ENCODE data around the gene CDH23. TPM values are rescaled to one million over a fixed set of nuclear protein-coding genes. Genes with fewer than 3 reads are reported as not detected.

CDH23 gene
- total RNA-seq, 2 experiments from 2014 or later: 4.7 to 4.9 TPM

GRCh38 chr10:71816421-71816851 is 419.7 kb downstream of the CDH23 start:
- Mint-ChIP-seq H3K4me3 (no peak overlapping the region), H3K27ac (no peak overlapping the region), H3K4me1 (ENCODE audit: low read depth) (peaks cover 15% of the 10 kb centered on the region), H3K36me3 (ENCODE audit: low read depth) (peaks cover 38% of the 10 kb centered on the region), H3K9me3 (ENCODE audit: insufficient read depth) (no peaks in the 10 kb centered on the region), H3K27me3 (ENCODE audit: low read depth) (no peaks in the 10 kb centered on the region)
- ATAC-seq: no peak
- DNase-seq: no peak
- ChIA-PET POLR2A (interaction anchor here (1.1 kb wide), 1 partner anchor 1352 kb away, joined by 3 read pairs; no protein-coding TSS in a partner anchor), CTCF (interaction anchor here (0.8 kb wide), 1 partner anchor 119 kb away, joined by 3 read pairs; no protein-coding TSS in a partner anchor)

DNA sequence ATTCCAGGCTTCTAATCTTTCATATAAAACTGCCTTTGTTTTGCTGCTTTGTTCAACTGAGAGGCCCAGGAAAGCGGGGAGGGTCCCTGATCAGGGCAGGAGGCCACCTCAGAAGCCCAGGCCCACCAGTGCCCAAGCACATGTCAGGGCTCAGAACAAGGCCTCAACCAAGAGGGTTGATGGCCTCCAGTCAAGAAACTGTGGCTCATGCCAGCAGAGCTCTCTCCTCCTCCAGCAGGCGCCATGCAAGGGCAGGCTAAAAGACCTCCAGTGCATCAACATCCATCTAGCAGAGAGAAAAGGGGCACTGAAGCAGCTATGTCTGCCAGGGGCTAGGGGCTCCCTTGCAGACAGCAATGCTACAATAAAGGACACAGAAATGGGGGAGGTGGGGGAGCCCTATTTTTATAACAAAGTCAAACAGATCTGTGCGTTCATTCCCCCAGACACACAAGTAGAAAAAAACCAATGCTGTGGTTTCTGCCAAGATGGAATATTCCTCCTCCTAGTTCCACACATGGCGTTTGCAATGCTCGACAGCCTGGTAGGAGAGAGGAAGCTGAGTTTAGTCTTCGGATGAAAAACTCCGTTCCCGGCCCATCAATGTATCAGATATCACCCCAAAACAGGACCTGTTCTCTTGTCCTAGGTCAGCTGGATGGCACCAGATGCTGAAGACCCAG is 420.4 kb downstream of the CDH23 start:
- peaks cover 17% of the 10 kb centered on the region for H3K4me1 Mint-ChIP-seq (ENCODE audit: low read depth)
- no peak for DNase-seq
- no peak overlapping the region for H3K4me3 Mint-ChIP-seq
- ATAC-seq: no peak
- ChIA-PET CTCF (interaction anchor here (1.0 kb wide), 1 partner anchor 43 kb away, joined by 3 read pairs; no protein-coding TSS in a partner anchor), POLR2A (interaction anchor here (1.1 to 1.5 kb wide), 2 partner anchors 49 to 1351 kb away, joined by 3 to 5 read pairs; no protein-coding TSS in a partner anchor)
- H3K9me3 Mint-ChIP-seq (ENCODE audit: insufficient read depth): no peaks in the 10 kb centered on the region
- H3K36me3 Mint-ChIP-seq (ENCODE audit: low read depth): peaks cover 41% of the 10 kb centered on the region
- no peak overlapping the region for H3K27ac Mint-ChIP-seq
- H3K27me3 Mint-ChIP-seq (ENCODE audit: low read depth): no peaks in the 10 kb centered on the region

DNA sequence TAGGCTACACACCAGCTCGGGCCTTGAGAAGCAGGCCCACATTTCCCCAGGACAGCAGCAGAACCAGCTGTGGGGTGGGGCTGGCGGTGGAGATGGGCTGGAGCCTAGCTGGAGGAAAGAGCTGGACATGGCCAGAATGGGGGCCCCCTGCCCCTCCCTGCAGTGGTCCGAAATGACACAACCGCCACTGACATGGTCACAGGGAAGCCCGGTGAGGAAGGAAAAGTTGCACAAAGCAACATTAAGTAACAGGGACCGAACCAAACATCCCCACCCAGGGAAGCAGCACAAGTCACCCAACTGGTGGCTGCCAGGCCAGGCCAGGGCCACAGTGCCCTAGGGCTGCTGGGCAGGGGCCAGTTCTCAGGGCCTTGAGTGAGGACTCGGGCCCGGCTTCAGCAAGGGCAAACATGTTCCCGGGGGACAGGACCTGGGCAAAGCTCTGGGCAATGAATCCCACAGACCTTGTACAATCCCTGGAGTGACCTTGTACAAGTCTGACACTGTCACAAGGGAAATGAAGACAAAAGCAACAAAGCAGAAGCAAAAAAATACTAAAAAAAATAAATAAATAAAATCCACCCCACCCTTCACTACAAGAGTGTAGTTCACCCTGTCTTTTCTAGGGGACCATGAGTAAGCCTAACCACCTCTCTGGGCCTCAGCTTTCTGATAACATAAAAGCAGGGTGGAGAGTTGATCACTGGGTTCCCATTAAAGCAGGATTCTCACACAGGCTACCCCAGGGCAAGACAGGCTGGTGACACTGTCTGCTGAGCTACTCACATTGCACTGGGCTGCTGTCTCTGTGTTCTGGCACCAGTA is 421.3 kb downstream of the CDH23 start:
- ChIA-PET POLR2A (interaction anchor here (1.5 kb wide), 1 partner anchor 50 kb away, joined by 5 read pairs; no protein-coding TSS in a partner anchor), CTCF (interaction anchor here (0.9 to 1.0 kb wide), 2 partner anchors 44 kb away, joined by 3 read pairs; partner anchors contain the start of gene VSIR)
- Mint-ChIP-seq H3K4me1 (ENCODE audit: low read depth) (peaks cover 21% of the 10 kb centered on the region), H3K36me3 (ENCODE audit: low read depth) (peaks cover 42% of the 10 kb centered on the region), H3K4me3 (no peak overlapping the region), H3K27me3 (ENCODE audit: low read depth) (no peaks in the 10 kb centered on the region), H3K27ac (no peak overlapping the region), H3K9me3 (ENCODE audit: insufficient read depth) (no peaks in the 10 kb centered on the region)
- no peak for ATAC-seq
- no peak for DNase-seq

- H3K4me1 Mint-ChIP-seq (ENCODE audit: low read depth): peaks cover 22% of the 10 kb centered on the region
- ChIA-PET CTCF (interaction anchor here (0.9 kb wide), 1 partner anchor 45 kb away, joined by 3 read pairs; the partner anchor contains the start of gene VSIR), POLR2A (no interaction called here)
- no peak overlapping the region for H3K27ac Mint-ChIP-seq
- H3K9me3 Mint-ChIP-seq (ENCODE audit: insufficient read depth): no peaks in the 10 kb centered on the region
- no peak overlapping the region for H3K4me3 Mint-ChIP-seq
- no peaks in the 10 kb centered on the region for H3K27me3 Mint-ChIP-seq (ENCODE audit: low read depth)
- DNase-seq (no peak), ATAC-seq (no peak)
- peaks cover 47% of the 10 kb centered on the region for H3K36me3 Mint-ChIP-seq (ENCODE audit: low read depth)
Measured at GRCh38 chr10:71818674-71819260, 422.0 kb downstream of the CDH23 start.

DNA sequence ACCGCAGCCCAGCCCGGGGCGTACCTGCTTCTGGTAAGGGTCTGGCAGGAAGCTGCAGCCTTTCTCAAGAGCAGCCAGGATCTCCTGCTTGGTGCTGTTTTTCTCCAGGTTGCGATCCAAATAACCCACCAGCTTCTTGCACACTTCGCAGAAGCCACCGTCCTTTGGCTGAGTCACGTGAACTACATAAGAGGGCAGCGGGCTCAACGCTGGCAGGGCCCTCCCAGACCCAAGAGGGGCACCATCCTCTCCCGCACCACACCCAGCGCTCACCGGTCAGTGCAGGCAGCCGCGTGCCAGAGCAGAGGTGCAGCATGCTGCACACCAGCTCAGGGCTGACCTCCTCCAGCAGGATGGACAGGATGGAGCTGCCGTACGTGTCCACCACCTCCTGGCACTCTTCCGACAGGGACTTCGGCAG is 422.7 kb downstream of the CDH23 start:
- Mint-ChIP-seq H3K4me1 (ENCODE audit: low read depth) (peaks cover 22% of the 10 kb centered on the region), H3K4me3 (no peak overlapping the region), H3K36me3 (ENCODE audit: low read depth) (peaks cover 50% of the 10 kb centered on the region), H3K27ac (no peak overlapping the region), H3K27me3 (ENCODE audit: low read depth) (no peaks in the 10 kb centered on the region), H3K9me3 (ENCODE audit: insufficient read depth) (no peaks in the 10 kb centered on the region)
- ChIA-PET CTCF (no interaction called here), POLR2A (no interaction called here)
- ATAC-seq (no peak), DNase-seq (no peak)

DNA sequence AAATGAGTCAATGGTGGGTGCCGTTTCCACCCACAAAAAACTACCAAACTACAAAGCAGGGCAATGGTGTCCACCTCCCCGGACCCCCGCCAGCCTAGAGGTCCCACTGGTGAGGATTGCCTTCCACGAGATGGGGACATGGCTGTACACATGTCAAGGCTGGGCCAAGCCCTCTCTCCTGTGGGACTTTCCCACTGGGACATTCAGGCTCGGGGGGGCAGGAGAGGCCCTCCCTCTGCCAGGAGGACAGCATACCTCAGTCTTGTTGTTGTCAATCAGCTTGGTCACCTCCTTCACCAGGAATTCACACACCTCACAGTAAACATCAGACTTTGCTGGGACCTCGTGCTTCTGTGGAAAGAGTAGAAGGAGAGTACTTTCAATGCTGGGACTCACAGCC is 423.3 kb downstream of the CDH23 start:
- CTCF ChIA-PET: no interaction called here
- ATAC-seq (no peak), DNase-seq (no peak)
- POLR2A ChIA-PET: no interaction called here
- Mint-ChIP-seq H3K4me1 (ENCODE audit: low read depth) (peaks cover 22% of the 10 kb centered on the region), H3K36me3 (ENCODE audit: low read depth) (peaks cover 50% of the 10 kb centered on the region), H3K4me3 (no peak overlapping the region), H3K27me3 (ENCODE audit: low read depth) (no peaks in the 10 kb centered on the region), H3K9me3 (ENCODE audit: insufficient read depth) (no peaks in the 10 kb centered on the region), H3K27ac (no peak overlapping the region)

DNA sequence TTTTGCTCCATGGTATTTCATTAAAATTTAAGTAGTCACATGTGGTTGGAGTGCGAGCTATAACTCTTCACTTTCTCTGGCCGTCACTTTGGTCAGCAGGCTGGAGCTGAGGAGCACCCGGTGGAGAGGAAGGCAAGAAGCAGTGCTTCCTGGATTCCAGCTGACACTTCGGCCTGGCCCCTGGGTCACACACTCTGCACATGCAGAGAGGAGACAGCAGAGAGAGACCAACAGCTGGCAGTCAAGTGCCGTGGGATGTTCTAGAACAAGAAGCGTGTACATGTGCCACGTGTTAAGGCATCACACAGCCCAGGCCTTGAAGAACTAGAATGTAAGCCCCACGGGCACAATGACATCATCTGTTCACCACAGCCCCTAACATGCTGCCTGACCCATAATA is 424.2 kb downstream of the CDH23 start:
- Mint-ChIP-seq H3K4me1 (ENCODE audit: low read depth) (peaks cover 22% of the 10 kb centered on the region), H3K27ac (no peak overlapping the region), H3K27me3 (ENCODE audit: low read depth) (no peaks in the 10 kb centered on the region), H3K4me3 (no peak overlapping the region), H3K36me3 (ENCODE audit: low read depth) (peaks cover 50% of the 10 kb centered on the region), H3K9me3 (ENCODE audit: insufficient read depth) (no peaks in the 10 kb centered on the region)
- ChIA-PET CTCF (interaction anchor here (0.6 to 1.0 kb wide), 2 partner anchors 9 kb away, joined by 4 read pairs; no protein-coding TSS in a partner anchor), POLR2A (interaction anchor here (0.5 kb wide), 1 partner anchor 29 kb away, joined by 3 read pairs; no protein-coding TSS in a partner anchor)
- DNase-seq (no peak), ATAC-seq (no peak)

DNA sequence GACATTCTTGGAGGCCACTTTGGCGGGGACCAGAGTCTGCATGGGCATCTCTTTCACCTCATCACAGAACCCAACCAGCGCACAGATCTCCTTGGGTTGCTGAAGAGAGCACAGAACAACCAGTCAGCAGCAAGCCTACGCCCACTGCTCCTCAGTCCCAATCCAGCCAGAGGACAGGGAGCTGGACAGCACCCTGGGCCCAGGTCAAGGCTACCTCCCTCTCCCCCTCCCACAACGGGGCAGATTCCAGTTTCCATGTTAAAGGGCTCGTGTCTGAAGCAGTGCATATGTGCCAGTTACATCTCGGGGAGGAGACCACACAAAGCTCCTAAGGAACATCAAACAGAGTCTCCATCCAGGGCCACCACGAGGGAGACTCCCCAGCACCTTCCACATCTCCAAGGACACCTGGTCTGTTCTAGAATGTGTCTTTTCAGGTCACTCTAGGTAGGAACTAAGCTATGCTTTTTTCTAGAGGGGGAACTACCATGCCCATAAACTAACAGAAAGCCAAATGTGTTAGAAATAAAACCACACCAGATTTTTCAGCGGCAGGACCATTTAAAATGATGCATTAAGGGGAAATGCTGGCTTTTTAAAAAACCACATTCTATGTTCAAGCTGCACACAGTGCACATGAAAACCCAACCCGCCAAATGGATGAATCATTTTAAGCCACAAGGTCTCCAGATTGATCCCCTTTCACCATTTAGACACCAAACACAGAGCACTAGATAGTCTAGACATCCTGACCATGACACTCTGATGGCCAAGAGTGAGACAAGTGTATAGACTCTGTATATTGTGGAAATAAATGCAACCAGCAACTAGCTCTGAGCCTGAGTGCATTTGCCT is 425.4 kb downstream of the CDH23 start:
- Mint-ChIP-seq H3K4me1 (ENCODE audit: low read depth) (peaks cover 22% of the 10 kb centered on the region), H3K36me3 (ENCODE audit: low read depth) (peaks cover 51% of the 10 kb centered on the region), H3K9me3 (ENCODE audit: insufficient read depth) (no peaks in the 10 kb centered on the region), H3K4me3 (no peak overlapping the region), H3K27me3 (ENCODE audit: low read depth) (no peaks in the 10 kb centered on the region), H3K27ac (peak overlapping the region; percentile 6)
- ATAC-seq: peak; percentile 82
- CTCF ChIA-PET: interaction anchor here (0.8 to 1.9 kb wide), 11 partner anchors 8 to 226 kb away, joined by 3 to 18 read pairs (median 4); partner anchors contain the start of gene PSAP
- DNase-seq: peak; percentile 59
- POLR2A ChIA-PET: no interaction called here

- no peak overlapping the region for H3K27ac Mint-ChIP-seq
- ATAC-seq: no peak
- H3K27me3 Mint-ChIP-seq (ENCODE audit: low read depth): no peaks in the 10 kb centered on the region
- ChIA-PET POLR2A (no interaction called here), CTCF (interaction anchor here (0.7 to 3.9 kb wide), 5 partner anchors 12 to 127 kb away, joined by 3 to 18 read pairs (median 5); no protein-coding TSS in a partner anchor)
- H3K4me3 Mint-ChIP-seq: no peak overlapping the region
- no peaks in the 10 kb centered on the region for H3K9me3 Mint-ChIP-seq (ENCODE audit: insufficient read depth)
- H3K36me3 Mint-ChIP-seq (ENCODE audit: low read depth): peaks cover 52% of the 10 kb centered on the region
- no peak for DNase-seq
- peaks cover 22% of the 10 kb centered on the region for H3K4me1 Mint-ChIP-seq (ENCODE audit: low read depth)
Measured at GRCh38 chr10:71823356-71823755, 426.6 kb downstream of the CDH23 start.

DNA sequence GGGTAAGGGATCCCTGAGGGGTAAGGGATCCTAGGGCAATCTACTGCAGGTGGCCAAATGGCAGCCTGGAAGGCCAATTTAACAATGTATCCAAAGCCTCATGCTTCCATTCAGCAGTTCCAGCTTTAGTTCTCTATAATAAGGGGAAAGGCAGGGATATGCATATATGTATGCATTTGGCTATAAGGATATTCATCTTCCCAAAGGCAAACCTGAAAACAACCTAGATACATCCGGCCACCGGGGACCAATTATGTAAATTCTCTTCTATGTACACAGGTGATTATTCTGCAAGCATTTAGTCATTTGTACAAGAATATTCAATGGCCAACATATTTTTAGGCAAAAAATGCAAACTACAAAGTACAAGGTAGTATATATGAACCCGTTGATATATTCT is 427.6 kb downstream of the CDH23 start:
- ATAC-seq (no peak), DNase-seq (no peak)
- Mint-ChIP-seq H3K36me3 (ENCODE audit: low read depth) (peaks cover 52% of the 10 kb centered on the region), H3K27me3 (ENCODE audit: low read depth) (no peaks in the 10 kb centered on the region), H3K4me1 (ENCODE audit: low read depth) (peaks cover 22% of the 10 kb centered on the region), H3K4me3 (no peak overlapping the region), H3K9me3 (ENCODE audit: insufficient read depth) (no peaks in the 10 kb centered on the region), H3K27ac (no peak overlapping the region)
- ChIA-PET POLR2A (no interaction called here), CTCF (interaction anchor here (2.7 to 3.9 kb wide), 2 partner anchors 13 to 72 kb away, joined by 9 to 15 read pairs; no protein-coding TSS in a partner anchor)

DNA sequence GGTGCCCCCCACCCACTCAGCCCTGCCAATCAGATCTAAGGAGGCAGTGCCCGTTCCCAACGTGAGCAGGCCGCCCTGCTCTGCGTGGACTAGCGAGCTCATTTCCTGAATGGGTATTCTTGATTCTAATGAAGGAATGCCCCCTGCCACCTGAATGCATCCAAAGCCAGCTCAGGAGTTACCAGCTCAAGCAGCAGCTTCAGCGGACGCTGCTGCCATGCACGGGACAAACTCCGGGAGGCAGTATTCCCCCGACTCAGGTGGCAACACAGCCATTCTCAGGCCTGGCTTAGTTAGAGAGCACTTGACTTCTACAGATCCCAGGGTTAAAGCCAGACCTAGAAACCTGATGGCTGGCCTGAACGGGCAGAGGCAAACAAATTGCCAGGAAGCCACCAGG is 428.5 kb downstream of the CDH23 start:
- no peak for ATAC-seq
- no peak overlapping the region for H3K27ac Mint-ChIP-seq
- peaks cover 22% of the 10 kb centered on the region for H3K4me1 Mint-ChIP-seq (ENCODE audit: low read depth)
- ChIA-PET POLR2A (no interaction called here), CTCF (interaction anchor here (1.2 to 3.9 kb wide), 4 partner anchors 12 to 127 kb away, joined by 3 to 15 read pairs (median 6); no protein-coding TSS in a partner anchor)
- DNase-seq: no peak
- H3K9me3 Mint-ChIP-seq (ENCODE audit: insufficient read depth): no peaks in the 10 kb centered on the region
- H3K4me3 Mint-ChIP-seq: no peak overlapping the region
- no peaks in the 10 kb centered on the region for H3K27me3 Mint-ChIP-seq (ENCODE audit: low read depth)
- H3K36me3 Mint-ChIP-seq (ENCODE audit: low read depth): peaks cover 52% of the 10 kb centered on the region

All from activated CD8-positive, alpha-beta T cell treated with anti-CD3 and anti-CD28 coated beads, Interleukin-2, amount 10 ng/mL, durations not matched to agents 7 days and 5 days (primary cell).